HG02885 (cell line): ENCODE measurements around the gene ARL3.

Source experiments
- ATAC-seq: cut with Tn5 transposase; IDR thresholded peaks from one replicate; pipeline ENCODE4 v1.9.1; 2021; ENCODE audit warnings: mild to moderate bottlenecking; ENCODE audit not compliant: unreplicated experiment, poor library complexity

ARL3 gene

GRCh38 chr10:102624751-102625645, 89.2 kb downstream of the ARL3 start:
- ATAC-seq, result no peak

GRCh38 chr10:102624094-102624493, 90.1 kb downstream of the ARL3 start:
- ATAC-seq, result no peak
